Osteoblast (primary cell): ENCODE results near the gene GALNT9. TPM values are rescaled to one million over a fixed set of nuclear protein-coding genes. Genes with fewer than 3 reads are reported as not detected.

Experiments
- DNase-seq: peaks from one replicate; pipeline ENCODE4 v3.0.0; 2011; ENCODE audit warnings: low spot score, mixed read lengths; ENCODE audit not compliant: insufficient read length; ENCODE audit errors: missing footprints
- H2AFZ ChIP-seq: 2 replicates; pipeline ENCODE4 v1.6.0; 2011; ENCODE audit warnings: mild to moderate bottlenecking, low read length
- H3K27ac ChIP-seq: 2 replicates; pipeline ENCODE4 v1.5.1; 2011; ENCODE audit warnings: mild to moderate bottlenecking, low read depth, low read length, moderate library complexity
- H3K27me3 ChIP-seq: 2 replicates; pipeline ENCODE4 v1.6.0; 2012; ENCODE audit warnings: mild to moderate bottlenecking, control low read depth, inconsistent platforms, low read length, moderate library complexity; ENCODE audit not compliant: insufficient read depth
- H3K36me3 ChIP-seq: 2 replicates; pipeline ENCODE4 v1.5.1; 2011; ENCODE audit warnings: mild to moderate bottlenecking, low read length, control low read depth, moderate library complexity; ENCODE audit not compliant: insufficient read depth
- H3K4me1 ChIP-seq: 2 replicates; pipeline ENCODE4 v1.5.1; 2011; ENCODE audit warnings: mild to moderate bottlenecking, low read length, control low read depth, moderate library complexity; ENCODE audit not compliant: insufficient read depth
- H3K4me2 ChIP-seq: 2 replicates; pipeline ENCODE4 v1.6.0; 2011; ENCODE audit warnings: mild to moderate bottlenecking, low read length; ENCODE audit not compliant: insufficient read depth
- H3K4me3 ChIP-seq: fragments of 200-600 bp; sonication (generic); 3 replicates; pipeline ENCODE4 v1.5.1; 2012; ENCODE audit warnings: mild to moderate bottlenecking, low read length, inconsistent platforms; ENCODE audit not compliant: insufficient read depth
- H3K79me2 ChIP-seq: 2 replicates; pipeline ENCODE4 v1.6.0; 2012; ENCODE audit warnings: mild to moderate bottlenecking, low read length, control low read depth, inconsistent platforms; ENCODE audit not compliant: insufficient read depth
- H3K9me3 ChIP-seq: 2 replicates; pipeline ENCODE4 v1.5.1; 2011; ENCODE audit warnings: low read depth, low read length, control low read depth
- H4K20me1 ChIP-seq: 2 replicates; pipeline ENCODE4 v1.6.0; 2012; ENCODE audit warnings: mild to moderate bottlenecking, low read length, control low read depth; ENCODE audit not compliant: insufficient read depth
- CTCF ChIP-seq: IDR thresholded peaks from 2 replicates; pipeline ENCODE4 v1.5.1; 2011; ENCODE audit warnings: mild to moderate bottlenecking, low read depth, low read length, moderate library complexity; ENCODE audit errors: extremely low read depth
- total RNA-seq: library from RNA; depleted of rRNA; stranded (reverse); fragments of >200 nt; gene quantifications from 2 replicates; pipeline ENCODE4 v1.2.3, GENCODE V29; 2012

GALNT9 gene
- total RNA-seq, 1 donor = 0.36 TPM

GRCh38 chr12:132237772-132238487 lies 91.5 kb downstream of the GALNT9 start:
- no peaks in the 10 kb centered on the region for H3K36me3 ChIP-seq
- TF ChIP-seq CTCF = no peak
- H3K4me1 ChIP-seq = no peaks in the 10 kb centered on the region
- H3K79me2 ChIP-seq = no peaks in the 10 kb centered on the region
- H3K4me3 ChIP-seq = no peak overlapping the region
- no peak for DNase-seq
- H3K4me2 ChIP-seq = no peak overlapping the region
- no peaks in the 10 kb centered on the region for H4K20me1 ChIP-seq
- H3K27ac ChIP-seq = no peak overlapping the region
- H3K9me3 ChIP-seq = no peaks in the 10 kb centered on the region
- H3K27me3 ChIP-seq = no peaks in the 10 kb centered on the region
- no peak overlapping the region for H2AFZ ChIP-seq

GRCh38 chr12:132236930-132237771 lies 92.2 kb downstream of the GALNT9 start:
- Histone ChIP-seq H2AFZ (no peak overlapping the region), H3K79me2 (no peaks in the 10 kb centered on the region), H3K4me1 (no peaks in the 10 kb centered on the region), H3K4me3 (no peak overlapping the region), H3K36me3 (no peaks in the 10 kb centered on the region), H3K27ac (no peak overlapping the region), H4K20me1 (no peaks in the 10 kb centered on the region), H3K27me3 (no peaks in the 10 kb centered on the region), H3K4me2 (no peak overlapping the region), H3K9me3 (no peaks in the 10 kb centered on the region)
- TF ChIP-seq CTCF = no peak
- DNase-seq = no peak

- Histone ChIP-seq H3K79me2 (no peaks in the 10 kb centered on the region), H4K20me1 (no peaks in the 10 kb centered on the region), H3K9me3 (no peaks in the 10 kb centered on the region), H3K27ac (no peak overlapping the region), H3K4me2 (no peak overlapping the region), H3K36me3 (no peaks in the 10 kb centered on the region), H2AFZ (no peak overlapping the region), H3K4me1 (no peaks in the 10 kb centered on the region), H3K27me3 (no peaks in the 10 kb centered on the region), H3K4me3 (no peak overlapping the region)
- TF ChIP-seq CTCF = no peak
- no peak for DNase-seq
Observed at GRCh38 chr12:132236129-132236929, 93.1 kb downstream of the GALNT9 start.
